Glutamatergic neuron (in vitro differentiated cells): ENCODE measurements around the gene SLC24A3. TPM values are rescaled to one million over a fixed set of nuclear protein-coding genes. Genes with fewer than 3 reads are reported as not detected.

ENCODE experiments used
- DNase-seq: peaks from one replicate; pipeline ENCODE4 v3.0.0; 2022
- H3K27ac Mint-ChIP-seq: one replicate; pipeline ENCODE4 v1.8.0; 2020; ENCODE audit warnings: mild to moderate bottlenecking, mixed read lengths, inconsistent platforms; ENCODE audit not compliant: unreplicated experiment
- H3K27me3 Mint-ChIP-seq: one replicate; pipeline ENCODE4 v1.8.0; 2020; ENCODE audit warnings: mild to moderate bottlenecking, moderate library complexity, mixed read lengths, inconsistent platforms; ENCODE audit not compliant: unreplicated experiment
- H3K36me3 Mint-ChIP-seq: one replicate; pipeline ENCODE4 v1.8.0; 2020; ENCODE audit warnings: mild to moderate bottlenecking, mixed read lengths, inconsistent platforms; ENCODE audit not compliant: unreplicated experiment
- H3K4me1 Mint-ChIP-seq: one replicate; pipeline ENCODE4 v1.8.0; 2020; ENCODE audit warnings: mild to moderate bottlenecking, low read depth, mixed read lengths, inconsistent platforms; ENCODE audit not compliant: unreplicated experiment
- H3K4me3 Mint-ChIP-seq: one replicate; pipeline ENCODE4 v1.8.0; 2020; ENCODE audit warnings: mild to moderate bottlenecking, mixed read lengths, inconsistent platforms; ENCODE audit not compliant: unreplicated experiment
- H3K9me3 Mint-ChIP-seq: one replicate; pipeline ENCODE4 v1.8.0; 2020; ENCODE audit warnings: mild to moderate bottlenecking, moderate library complexity, mixed read lengths, inconsistent platforms; ENCODE audit not compliant: unreplicated experiment
- total RNA-seq: library from RNA; stranded (reverse); fragmentation: NEBNext Ultra II Directional; extraction: Animal tissue kit (Norgen Biotek cat#: 25700); gene quantifications from one replicate; pipeline ENCODE4 v1.2.1, GENCODE V29; 2021; ENCODE audit not compliant: unreplicated experiment
- TF ChIP-seq, protein P1 (sequence below): fragments of 200-600 bp; sonication (generic); IDR thresholded peaks from one replicate; pipeline ENCODE4 v1.5.0; 2021; ENCODE audit not compliant: partially characterized antibody, unreplicated experiment

Gene SLC24A3
- total RNA-seq, 1 donor from 2014 or later, result 9.7 TPM

DNA sequence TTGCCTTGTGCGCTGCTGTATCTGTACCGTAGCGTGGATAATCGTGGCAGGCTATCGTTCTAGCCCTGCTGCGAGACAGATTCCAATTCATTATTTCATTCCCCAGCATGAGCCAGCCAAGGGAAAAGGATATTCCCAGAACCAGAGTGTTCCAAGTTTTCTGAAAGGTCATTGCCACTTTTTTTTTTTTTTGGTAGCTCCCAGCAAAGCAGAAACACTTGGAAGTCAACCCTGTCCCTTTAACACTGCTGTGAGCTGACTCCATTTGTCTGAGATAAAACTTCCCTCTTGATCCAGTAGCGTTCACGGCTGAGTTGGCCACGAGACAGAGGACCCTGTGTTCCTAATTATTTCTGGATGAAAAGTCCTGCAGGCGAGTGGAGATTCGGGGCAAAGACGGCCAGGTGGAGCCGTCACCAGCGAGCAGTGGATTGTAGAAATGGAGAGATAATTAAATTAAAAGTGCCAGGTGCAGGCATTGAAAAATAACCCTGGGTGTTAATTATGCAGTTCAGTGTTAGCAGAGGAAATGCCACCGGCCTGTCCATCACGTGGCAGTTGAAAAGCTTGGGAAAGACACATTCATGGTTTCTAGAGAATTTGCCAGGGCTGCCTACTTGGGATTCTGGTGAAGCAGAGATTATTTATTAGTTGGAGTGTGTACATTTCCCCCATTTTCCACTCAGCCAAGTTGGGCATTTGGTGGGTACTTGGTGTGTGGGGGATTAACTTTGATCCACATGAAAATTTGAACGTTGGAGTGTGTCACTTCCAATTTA lies 164.2 kb downstream of the SLC24A3 start:
- DNase-seq, result no peak
- no peak overlapping the region for H3K4me3 Mint-ChIP-seq

DNA sequence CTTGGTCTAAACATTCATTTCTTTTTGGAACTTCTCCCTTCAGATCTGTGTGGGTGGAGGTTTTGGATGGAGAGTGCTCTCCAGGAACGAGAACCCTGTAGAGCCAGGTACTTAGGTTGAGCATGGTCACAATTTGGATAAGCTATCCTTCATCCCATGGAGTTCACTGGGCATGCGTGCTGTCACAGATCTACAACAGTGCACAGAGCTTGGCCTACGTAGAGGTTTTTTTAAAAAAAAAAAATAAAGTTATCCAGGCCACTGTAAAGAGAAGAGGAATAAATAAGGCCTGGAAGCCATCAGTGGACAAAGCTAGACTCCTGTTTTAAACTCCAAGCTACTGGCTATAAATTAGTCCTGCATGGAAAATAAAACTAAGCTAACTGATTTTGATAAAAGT lies 165.6 kb downstream of the SLC24A3 start:
- Mint-ChIP-seq H3K27ac (no peak overlapping the region), H3K27me3 (peaks cover 2% of the 10 kb centered on the region), H3K36me3 (peaks cover 5% of the 10 kb centered on the region), H3K4me1 (peaks cover 23% of the 10 kb centered on the region), H3K4me3 (no peak overlapping the region), H3K9me3 (peaks cover 2% of the 10 kb centered on the region)
- TF ChIP-seq, protein P1, sequence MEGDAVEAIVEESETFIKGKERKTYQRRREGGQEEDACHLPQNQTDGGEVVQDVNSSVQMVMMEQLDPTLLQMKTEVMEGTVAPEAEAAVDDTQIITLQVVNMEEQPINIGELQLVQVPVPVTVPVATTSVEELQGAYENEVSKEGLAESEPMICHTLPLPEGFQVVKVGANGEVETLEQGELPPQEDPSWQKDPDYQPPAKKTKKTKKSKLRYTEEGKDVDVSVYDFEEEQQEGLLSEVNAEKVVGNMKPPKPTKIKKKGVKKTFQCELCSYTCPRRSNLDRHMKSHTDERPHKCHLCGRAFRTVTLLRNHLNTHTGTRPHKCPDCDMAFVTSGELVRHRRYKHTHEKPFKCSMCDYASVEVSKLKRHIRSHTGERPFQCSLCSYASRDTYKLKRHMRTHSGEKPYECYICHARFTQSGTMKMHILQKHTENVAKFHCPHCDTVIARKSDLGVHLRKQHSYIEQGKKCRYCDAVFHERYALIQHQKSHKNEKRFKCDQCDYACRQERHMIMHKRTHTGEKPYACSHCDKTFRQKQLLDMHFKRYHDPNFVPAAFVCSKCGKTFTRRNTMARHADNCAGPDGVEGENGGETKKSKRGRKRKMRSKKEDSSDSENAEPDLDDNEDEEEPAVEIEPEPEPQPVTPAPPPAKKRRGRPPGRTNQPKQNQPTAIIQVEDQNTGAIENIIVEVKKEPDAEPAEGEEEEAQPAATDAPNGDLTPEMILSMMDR, result no peak
- no peak for DNase-seq

More for the DNA sequence above, 164.2 kb downstream of the SLC24A3 start:
- TF ChIP-seq, protein P1, result no peak
- Mint-ChIP-seq H3K27me3 (peaks cover 2% of the 10 kb centered on the region), H3K27ac (no peak overlapping the region), H3K9me3 (peaks cover 2% of the 10 kb centered on the region), H3K36me3 (peaks cover 5% of the 10 kb centered on the region), H3K4me1 (peaks cover 11% of the 10 kb centered on the region)

DNA sequence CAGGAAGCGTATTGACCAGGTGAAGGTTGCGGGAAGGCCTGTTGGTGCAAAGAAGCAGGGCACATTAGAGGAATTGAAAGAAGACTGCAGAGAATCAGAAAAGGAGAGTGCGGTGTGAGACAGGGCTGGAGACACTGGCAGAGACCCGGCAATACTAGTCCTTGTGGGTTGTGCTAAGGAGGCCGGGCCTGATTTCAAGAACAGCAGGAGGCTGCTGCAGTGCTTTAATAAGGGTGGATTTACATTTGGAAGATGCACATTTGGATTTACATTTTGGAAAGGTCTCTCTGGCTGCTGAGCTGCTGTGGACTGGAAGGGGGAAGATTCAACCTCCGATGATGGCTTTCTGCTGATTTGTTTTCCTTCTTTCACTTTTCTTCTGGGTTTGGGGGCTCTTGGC lies 167.8 kb downstream of the SLC24A3 start:
- Mint-ChIP-seq H3K4me1 (peaks cover 26% of the 10 kb centered on the region), H3K27me3 (peaks cover 2% of the 10 kb centered on the region), H3K4me3 (no peak overlapping the region), H3K27ac (no peak overlapping the region), H3K36me3 (no peaks in the 10 kb centered on the region), H3K9me3 (peaks cover 2% of the 10 kb centered on the region)
- TF ChIP-seq, protein P1, result no peak
- no peak for DNase-seq

DNA sequence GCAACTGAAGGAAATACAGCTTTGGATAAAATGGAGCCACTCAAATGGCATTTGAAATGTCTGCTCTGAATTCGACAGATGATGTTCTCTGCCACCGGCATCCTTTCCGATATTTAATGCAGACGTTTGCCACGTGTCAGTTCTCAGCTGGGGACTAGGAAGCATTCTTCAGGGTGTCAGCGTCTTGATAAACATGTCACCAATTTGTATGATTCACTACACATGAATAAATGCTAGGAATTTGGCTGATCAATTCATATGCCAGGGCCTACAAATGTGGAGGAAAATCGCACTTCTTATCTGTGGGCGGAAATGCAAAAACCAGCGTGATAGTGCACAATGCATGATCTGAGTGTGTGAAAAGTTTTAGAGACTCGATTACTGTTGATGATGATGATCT lies 169.5 kb downstream of the SLC24A3 start:
- no peak for DNase-seq
- H3K36me3 Mint-ChIP-seq, result no peaks in the 10 kb centered on the region
- peaks cover 23% of the 10 kb centered on the region for H3K4me1 Mint-ChIP-seq
- TF ChIP-seq, protein P1, result no peak
- peaks cover 4% of the 10 kb centered on the region for H3K27me3 Mint-ChIP-seq
- H3K9me3 Mint-ChIP-seq, result peaks cover 2% of the 10 kb centered on the region
- peak overlapping the region; percentile 19 for H3K27ac Mint-ChIP-seq
- H3K4me3 Mint-ChIP-seq, result no peak overlapping the region
